H1 (cell line): ENCODE data around the gene THEM5.

ENCODE experiments used
- CTCF ChIP-seq, 3 experiments: IDR thresholded peaks; 1 replicate in 2 of 3; 2 replicates in 1 of 3; pipeline versions ENCODE4 v1.5.1 to v1.6.1; 2011; ENCODE audit warnings: low read length in 3 of 3, mild to moderate bottlenecking in 3 of 3, inconsistent platforms in 2 of 3, low read depth in 1 of 3, moderate library complexity in 1 of 3; ENCODE audit not compliant: insufficient read depth in 1 of 3; ENCODE audit errors: control extremely low read depth in 1 of 3
- EGR1 ChIP-seq: IDR thresholded peaks from 2 replicates; pipeline ENCODE4 v1.6.1; 2011; ENCODE audit warnings: low read depth, low read length, borderline replicate concordance
- HDAC6 ChIP-seq: IDR thresholded peaks from one replicate; pipeline ENCODE4 v1.7.1; 2012; ENCODE audit warnings: low read depth, mild to moderate bottlenecking, inconsistent platforms, low read length, moderate library complexity
- POLR2A ChIP-seq, 2 experiments: IDR thresholded peaks; 1 replicate in 1 of 2; 2 replicates in 1 of 2; pipeline ENCODE4 v1.6.1; 2011; ENCODE audit warnings: low read depth in 2 of 2, low read length in 2 of 2, mild to moderate bottlenecking in 2 of 2; ENCODE audit errors: control extremely low read depth in 1 of 2
- POLR2AphosphoS5 ChIP-seq: IDR thresholded peaks from 2 replicates; pipeline ENCODE4 v1.6.1; 2011; ENCODE audit warnings: low read depth, low read length

DNA sequence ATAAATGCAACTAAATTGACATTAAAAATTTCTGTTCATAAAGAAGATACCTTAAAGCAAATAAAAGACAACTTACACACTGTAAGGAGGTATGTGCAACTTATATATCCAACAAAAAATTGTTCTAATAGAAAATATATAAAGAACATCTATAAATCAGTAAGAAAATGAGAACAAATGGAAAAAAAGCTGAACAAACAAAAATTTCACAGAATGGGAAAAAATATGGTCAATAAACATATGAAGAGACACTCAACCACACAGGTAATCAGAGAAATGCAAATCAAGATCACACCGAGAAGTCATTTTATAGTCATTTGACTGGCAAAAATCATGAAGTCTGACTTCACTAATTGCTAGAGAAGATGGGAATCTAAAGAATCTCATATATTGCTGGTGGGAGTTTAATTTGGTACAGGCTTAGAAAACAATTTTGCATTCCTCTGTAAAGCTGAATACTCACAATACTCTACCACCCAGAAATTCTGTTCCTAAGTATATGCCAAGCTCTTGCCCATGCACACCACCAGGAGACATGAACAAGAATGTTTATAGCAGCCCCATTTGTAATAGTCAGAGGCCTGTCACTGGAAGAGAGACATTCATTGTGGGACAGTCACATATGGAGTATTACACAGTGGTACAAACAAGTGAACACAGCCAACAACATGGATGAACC, 22.0 kb upstream of the THEM5 start:
- TF ChIP-seq CTCF (IDR thresholded peaks at IDR 0.05; ENCODE audit: control extremely low read depth in 1 of 3, insufficient read depth in 1 of 3, low read depth in 1 of 3, low read length in 3 of 3): no peak
- TF ChIP-seq HDAC6: no peak
- no peak for TF ChIP-seq POLR2A (IDR thresholded peaks at IDR 0.05; ENCODE audit: control extremely low read depth in 1 of 2, low read depth in 2 of 2, low read length in 2 of 2)
- TF ChIP-seq EGR1: no peak
- TF ChIP-seq POLR2AphosphoS5: no peak
